ENCODE results near the gene ZNF827.
A peak's percentile ranks its signal among the peaks of the same experiment; 100 is the strongest.

Gene ZNF827

GRCh38 chr4:145788755-145789154 is 149.9 kb downstream of the ZNF827 start:
- no peak for DNase-seq

GRCh38 chr4:145786830-145787229 is 151.8 kb downstream of the ZNF827 start:
- no peak for DNase-seq

- peak in 1 of 14 donors; percentile 31 for DNase-seq
These were observed 152.4 kb downstream of the ZNF827 start for GRCh38 chr4:145786261-145786660.

- peak in 1 of 14 donors; percentile 14 for DNase-seq
These were observed 153.1 kb downstream of the ZNF827 start for GRCh38 chr4:145785391-145786008.

- DNase-seq: no peak
These were observed 154.6 kb downstream of the ZNF827 start for GRCh38 chr4:145784036-145784435.

GRCh38 chr4:145782756-145783155 is 155.9 kb downstream of the ZNF827 start:
- DNase-seq: no peak

GRCh38 chr4:145781351-145781750 is 157.3 kb downstream of the ZNF827 start:
- no peak for DNase-seq

- no peak for DNase-seq
These were observed 159.3 kb downstream of the ZNF827 start for GRCh38 chr4:145779319-145779801.

GRCh38 chr4:145776208-145776607 is 162.4 kb downstream of the ZNF827 start:
- DNase-seq: no peak

GRCh38 chr4:145775406-145775805 is 163.2 kb downstream of the ZNF827 start:
- DNase-seq: no peak

GRCh38 chr4:145774473-145774872 is 164.2 kb downstream of the ZNF827 start:
- no peak for DNase-seq

- peak in 3 of 14 donors; percentile 15 to 43 (median 22) for DNase-seq
These were observed 164.9 kb downstream of the ZNF827 start for GRCh38 chr4:145773581-145774234.

GRCh38 chr4:145772347-145772746 is 166.3 kb downstream of the ZNF827 start:
- no peak for DNase-seq

- no peak for DNase-seq
These were observed 168.5 kb downstream of the ZNF827 start for GRCh38 chr4:145770124-145770523.

- no peak for DNase-seq
These were observed 169.1 kb downstream of the ZNF827 start for GRCh38 chr4:145769450-145770037.

- no peak for DNase-seq
These were observed 172.3 kb downstream of the ZNF827 start for GRCh38 chr4:145766273-145766672.

GRCh38 chr4:145763399-145763798 is 175.2 kb downstream of the ZNF827 start:
- DNase-seq: no peak

- no peak for DNase-seq
These were observed 175.9 kb downstream of the ZNF827 start for GRCh38 chr4:145762719-145763118.

- peak in 3 of 14 donors; percentile 13 to 88 (median 20) for DNase-seq
These were observed 177.4 kb downstream of the ZNF827 start for GRCh38 chr4:145760961-145761929.

- no peak for DNase-seq
These were observed 178.4 kb downstream of the ZNF827 start for GRCh38 chr4:145760176-145760575.

- no peak for DNase-seq
These were observed 181.4 kb downstream of the ZNF827 start for GRCh38 chr4:145757188-145757587.

- no peak for DNase-seq
These were observed 182.4 kb downstream of the ZNF827 start for GRCh38 chr4:145756244-145756643.

GRCh38 chr4:145755802-145756201 is 182.8 kb downstream of the ZNF827 start:
- no peak for DNase-seq

All from C1 segment of cervical spinal cord (tissue), 14 donors.